HG02943 (cell line): ENCODE data around the gene SMYD3.

Source experiments
- ATAC-seq: cut with Tn5 transposase; IDR thresholded peaks from one replicate; pipeline ENCODE4 v1.9.1; 2021; ENCODE audit warnings: mild to moderate bottlenecking, low read depth, moderate library complexity; ENCODE audit not compliant: unreplicated experiment

SMYD3 gene

GRCh38 chr1:245901037-245901436 is 606.0 kb downstream of the SMYD3 start:
- no peak for ATAC-seq

DNA sequence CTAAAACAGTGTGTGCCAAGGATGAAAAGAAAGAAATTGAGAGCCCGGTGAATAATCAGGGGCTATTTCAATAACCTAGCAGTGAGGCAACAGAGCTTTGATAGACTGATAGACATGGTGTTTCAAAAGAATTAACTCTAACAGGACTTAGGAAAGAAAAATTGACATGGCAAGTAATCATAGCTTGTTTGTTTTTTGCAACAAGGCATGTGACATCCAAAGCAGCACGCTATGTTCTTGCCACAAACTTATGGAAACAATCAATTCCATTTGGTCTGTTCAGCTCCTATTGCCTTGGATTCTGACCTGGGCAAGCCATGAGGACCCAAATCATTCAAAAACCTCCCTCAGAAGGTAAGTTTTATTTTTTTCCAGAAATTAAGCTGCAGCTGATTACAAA is 608.5 kb downstream of the SMYD3 start:
- ATAC-seq = no peak

- ATAC-seq = no peak
Observed at GRCh38 chr1:245896258-245896657, 610.8 kb downstream of the SMYD3 start.

GRCh38 chr1:245895455-245895959 is 611.6 kb downstream of the SMYD3 start:
- ATAC-seq = no peak

DNA sequence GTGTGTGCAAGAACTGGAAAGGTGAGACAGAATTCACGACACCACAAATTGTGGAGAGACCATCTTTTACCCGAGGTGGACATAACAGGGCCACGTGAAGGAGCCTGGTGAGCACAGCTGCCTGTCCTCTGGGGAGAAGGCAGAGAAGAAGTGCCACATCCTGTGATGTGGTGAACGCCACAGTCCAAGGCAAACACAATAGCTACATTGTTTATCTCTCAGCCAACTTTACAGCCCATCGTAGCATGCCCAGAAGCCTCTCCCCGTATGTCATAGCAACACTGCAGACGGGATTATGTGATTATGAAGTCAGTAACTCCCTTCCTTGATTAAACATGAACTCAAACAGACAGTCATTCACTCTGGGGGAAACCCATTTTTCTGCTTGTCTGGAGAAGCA is 612.2 kb downstream of the SMYD3 start:
- no peak for ATAC-seq

DNA sequence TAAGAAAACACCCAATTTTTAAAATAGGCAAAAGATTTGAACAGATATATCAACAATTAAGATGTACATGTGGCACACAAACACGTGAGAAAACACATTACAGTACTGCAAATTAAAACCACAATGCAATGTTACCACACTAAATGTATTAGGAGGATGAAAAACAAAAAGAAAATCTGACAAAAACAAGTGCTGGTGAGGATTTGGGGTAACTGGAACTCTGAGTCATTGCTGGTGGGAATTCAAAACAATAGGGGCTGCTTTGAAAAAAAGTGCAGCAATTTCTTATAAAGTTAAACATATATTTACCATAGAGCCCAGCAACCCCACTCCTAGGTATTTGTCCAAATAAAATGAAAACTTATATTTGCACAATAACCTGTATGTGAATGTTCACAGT is 614.1 kb downstream of the SMYD3 start:
- ATAC-seq = no peak

DNA sequence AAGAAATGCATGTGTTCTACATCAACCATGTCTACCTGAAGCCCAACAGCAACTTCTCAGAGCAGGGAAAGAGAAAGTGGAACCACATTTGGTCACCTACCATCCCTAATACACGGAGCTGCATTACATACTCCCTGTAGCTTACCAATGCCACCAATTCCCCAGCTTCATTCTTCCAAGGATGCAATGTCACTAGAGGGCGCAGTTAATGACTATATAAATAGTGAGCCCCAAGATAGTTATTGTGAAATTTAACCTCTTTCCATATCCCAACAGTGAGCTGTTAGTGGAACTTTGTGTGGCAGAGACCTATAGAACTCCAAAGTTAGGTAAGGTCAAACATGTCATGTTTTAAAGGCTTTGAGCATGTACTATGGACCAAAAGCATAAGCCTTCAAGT is 618.3 kb downstream of the SMYD3 start:
- ATAC-seq = no peak

GRCh38 chr1:245887829-245888228 is 619.2 kb downstream of the SMYD3 start:
- no peak for ATAC-seq

DNA sequence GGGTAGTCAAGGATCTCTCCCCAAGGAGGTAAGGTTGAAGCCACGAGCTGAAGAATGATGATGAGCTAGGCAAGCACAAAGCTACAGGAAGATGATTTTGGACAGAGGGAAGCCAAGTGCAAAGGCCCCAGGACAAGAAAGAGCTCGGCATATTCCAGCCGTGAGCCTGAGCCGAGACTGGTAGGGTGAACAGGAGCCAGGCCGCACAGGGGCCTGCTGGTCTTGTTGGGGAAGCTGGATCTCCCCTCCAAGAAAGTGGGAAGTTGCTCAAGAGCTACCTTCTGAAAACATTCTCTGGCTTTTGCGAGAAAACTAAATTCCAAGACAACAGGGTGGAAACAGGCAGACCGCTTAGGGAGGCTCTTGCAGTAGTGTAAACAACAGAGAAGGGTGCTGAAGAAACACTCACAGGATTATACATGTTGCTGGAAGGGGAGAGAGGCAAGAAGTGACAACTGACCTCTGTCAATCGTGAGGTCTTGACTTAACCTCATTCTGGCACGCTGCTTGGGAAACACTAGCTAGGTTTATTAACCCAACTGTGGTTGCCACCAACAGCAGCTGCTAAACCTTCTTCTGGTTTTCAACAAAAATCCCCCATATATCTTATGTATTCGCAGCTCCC is 625.2 kb downstream of the SMYD3 start:
- ATAC-seq = no peak

DNA sequence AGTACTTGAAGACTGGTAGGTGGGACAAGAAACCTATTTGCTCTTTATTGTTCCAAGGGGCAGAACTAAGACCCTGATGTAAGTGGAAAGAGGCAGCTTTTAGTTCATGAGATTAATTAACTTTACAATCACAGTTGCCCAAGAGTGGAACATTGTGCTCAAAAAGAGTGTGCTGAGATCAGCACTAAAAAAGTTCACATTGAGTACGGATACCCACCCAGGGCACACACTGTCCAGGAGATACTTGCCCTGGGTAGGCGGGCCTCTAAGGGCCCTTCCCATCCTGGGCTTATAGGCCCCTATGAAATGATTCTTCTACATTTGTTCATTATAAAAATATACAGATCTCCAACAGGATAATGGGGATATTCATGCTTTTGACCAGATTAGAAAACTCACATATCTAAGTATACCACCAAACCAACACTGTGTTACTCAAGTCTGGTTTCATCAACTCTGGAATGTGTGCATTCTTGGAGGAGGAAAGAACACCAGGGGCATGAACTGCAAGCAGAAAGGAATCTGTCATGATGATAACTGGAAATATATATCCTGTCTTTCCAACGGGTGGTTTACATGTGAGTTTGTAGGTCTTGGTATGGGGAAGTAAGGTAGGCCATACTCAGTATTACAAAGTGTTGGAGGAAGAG is 626.2 kb downstream of the SMYD3 start:
- no peak for ATAC-seq

DNA sequence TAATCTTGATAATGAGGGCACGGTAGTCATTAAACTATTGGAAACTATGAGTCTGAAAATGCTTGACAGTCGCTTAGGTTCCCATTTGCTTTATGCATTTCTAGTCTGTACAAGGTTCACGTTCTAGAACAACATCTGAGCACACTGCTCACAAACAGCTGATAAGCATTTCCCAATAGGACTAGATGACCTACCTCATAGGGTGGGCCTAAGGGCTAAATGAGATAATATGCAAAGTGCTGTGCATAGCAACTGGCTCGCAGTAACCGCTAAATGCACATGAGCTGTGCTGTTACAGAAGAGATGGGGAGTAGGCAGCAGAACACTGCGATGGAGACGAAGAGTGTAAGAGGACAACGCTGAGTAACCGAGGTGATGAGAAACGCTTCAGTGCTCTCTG is 628.0 kb downstream of the SMYD3 start:
- no peak for ATAC-seq

- no peak for ATAC-seq
Observed at GRCh38 chr1:245878585-245878984, 628.5 kb downstream of the SMYD3 start.

- no peak for ATAC-seq
Observed at GRCh38 chr1:245877976-245878375, 629.1 kb downstream of the SMYD3 start.

- no peak for ATAC-seq
Observed at GRCh38 chr1:245876586-245876985, 630.5 kb downstream of the SMYD3 start.

DNA sequence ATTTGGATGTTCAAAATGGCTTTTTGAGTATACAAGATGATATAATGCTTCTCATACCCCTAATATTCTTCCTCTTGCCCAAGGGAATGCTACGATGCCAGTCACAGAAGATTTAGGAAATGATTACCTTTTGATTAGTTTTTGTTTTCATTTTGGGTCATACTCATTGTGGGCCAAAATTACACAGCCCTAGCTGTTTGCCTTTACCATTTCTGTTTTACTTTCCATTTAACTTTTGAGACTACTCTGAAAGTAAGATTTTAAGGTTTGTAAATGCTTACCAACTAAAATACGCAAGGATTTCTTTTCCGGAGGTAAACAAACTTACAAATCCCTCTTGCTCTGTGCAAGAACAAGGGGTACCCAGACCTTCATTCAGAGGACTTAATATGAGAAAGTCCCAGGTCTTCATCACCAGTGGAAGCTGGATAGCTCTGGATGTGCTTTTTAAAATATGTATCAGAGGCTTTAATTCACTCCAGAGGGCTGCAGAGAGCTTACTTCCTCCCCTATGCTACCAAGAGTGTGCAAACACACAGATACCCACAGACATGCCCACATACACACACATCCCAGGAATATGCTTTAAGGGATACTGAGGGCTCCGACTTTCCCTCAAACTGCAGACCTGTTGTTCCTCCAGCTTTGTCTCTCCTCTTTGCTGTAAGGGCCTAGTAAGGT is 631.4 kb downstream of the SMYD3 start:
- peak; percentile 68 for ATAC-seq

GRCh38 chr1:245874942-245875580 is 632.0 kb downstream of the SMYD3 start:
- ATAC-seq = peak; percentile 22

DNA sequence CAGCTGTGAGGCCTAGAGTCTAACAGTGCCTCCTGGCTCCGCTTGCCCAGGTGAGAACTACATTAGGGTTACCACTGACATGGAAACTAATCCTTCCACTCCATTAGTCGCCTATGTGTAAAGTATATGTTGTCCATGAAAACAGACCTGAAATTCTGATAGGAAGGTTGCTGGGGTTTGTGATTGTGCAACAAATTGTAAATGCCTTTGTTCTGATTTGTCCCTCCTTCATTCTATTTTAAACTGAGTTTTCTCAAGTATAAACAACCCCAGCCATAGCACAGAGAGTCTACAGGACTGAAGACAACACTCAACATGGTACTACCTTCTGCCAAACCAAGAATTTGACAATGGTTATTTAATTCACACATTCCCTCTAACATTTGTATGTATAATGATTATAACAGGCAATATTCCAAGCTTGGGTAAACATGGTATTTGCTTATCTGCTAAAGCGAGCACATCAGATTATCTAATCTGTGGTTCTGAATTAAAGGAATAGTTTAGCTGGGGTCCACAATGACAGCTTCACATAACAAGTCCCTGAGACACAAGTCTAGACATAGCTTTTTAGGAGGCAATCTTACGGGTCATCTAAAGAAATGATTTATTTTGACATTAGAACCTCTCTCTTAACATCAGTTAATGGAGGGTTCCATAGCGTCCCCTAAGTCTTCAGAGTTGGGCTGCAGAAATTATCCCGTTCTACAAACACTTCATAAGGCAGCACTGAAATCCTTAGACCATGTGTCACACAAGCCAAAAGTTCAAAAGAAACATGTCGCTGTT is 633.0 kb downstream of the SMYD3 start:
- no peak for ATAC-seq

- no peak for ATAC-seq
Observed at GRCh38 chr1:245873068-245873467, 634.0 kb downstream of the SMYD3 start.

DNA sequence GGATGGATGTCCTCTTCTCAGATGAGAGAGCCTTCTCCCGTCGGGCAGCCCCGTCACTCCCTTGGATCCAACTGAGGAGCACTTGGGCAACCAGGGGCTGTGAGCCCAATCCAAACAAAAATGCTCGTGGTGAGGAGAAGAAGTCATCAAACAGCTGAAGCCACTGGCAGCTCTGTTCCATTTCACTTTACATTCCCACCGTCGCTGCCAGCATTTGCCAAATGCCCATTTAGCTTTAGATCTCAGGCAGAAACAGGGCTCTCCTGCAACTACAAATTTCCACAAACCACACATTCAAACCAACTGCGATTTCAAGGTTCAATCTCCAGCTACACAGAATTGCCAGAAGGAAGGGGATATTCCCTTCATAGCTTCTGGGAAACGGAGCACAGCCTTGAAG is 634.6 kb downstream of the SMYD3 start:
- no peak for ATAC-seq

GRCh38 chr1:245871915-245872314 is 635.2 kb downstream of the SMYD3 start:
- no peak for ATAC-seq

DNA sequence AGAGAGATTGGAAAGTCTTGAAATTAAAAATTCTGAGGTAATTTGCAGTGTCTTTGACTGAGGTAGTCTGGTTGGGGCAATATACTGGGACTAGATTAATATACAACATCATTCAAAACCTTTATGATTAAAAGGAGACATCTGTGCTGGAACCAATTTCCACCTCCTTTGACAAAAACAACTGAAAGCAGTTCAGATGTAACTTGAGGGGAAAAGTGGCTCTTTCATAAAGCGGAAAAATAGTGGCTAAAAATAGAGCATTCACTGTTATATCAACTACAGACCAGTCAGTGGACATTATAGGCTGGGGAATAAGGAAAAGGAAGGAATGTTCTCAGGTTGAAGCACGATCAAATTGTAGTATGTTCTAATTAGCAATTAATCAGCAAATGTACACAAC is 635.9 kb downstream of the SMYD3 start:
- ATAC-seq = no peak
